ENCODE measurements around the gene NFX1.
"Not testable (repeated sequence)": the region's sequence is repeated elsewhere in the genome, so short reads cannot be mapped to it uniquely, and the experiment has no call there.

The NFX1 gene

GRCh38 chr9:33366979-33367480 is 76.7 kb downstream of the NFX1 start:
- no peak for DNase-seq

DNA sequence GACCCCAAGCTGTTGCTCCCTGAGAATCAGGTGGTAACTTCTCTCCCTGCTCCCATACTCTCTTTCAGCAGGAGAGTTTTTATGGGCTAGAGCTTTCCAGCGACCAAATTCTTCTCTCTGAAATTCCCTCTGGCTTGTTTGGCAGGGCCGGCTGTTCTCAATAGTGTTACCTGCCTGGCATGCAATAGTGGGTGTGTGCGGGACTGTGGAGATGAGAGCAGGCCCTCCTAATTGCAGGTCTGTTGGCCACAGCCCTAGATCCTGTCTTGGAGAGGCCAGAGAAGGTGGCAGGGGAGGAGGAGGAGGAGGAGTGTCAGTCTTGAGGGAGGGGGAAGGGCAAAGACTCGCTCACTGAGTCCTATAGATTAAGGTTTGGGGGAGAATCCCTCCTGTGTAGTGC is 82.6 kb downstream of the NFX1 start:
- no peak for DNase-seq

DNA sequence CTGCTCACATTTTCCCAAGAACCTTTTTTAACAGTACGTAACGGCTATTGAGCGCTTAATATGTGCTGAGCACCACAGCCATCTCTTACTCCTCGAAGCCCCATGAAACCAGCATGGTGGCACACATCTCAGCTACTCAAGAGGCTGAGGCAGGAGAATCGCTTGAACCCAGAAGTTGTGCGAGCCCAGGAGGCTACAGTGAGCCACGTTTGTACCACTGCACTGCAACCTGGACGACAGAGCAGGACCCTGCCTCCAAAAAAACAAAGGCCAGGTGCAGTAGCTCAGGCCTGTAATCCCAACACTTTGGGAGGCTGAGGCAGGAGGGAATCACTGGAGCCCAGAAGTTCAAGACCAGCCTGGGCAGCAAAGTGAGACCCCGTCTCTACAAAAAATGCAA is 83.9 kb downstream of the NFX1 start:
- no peak for DNase-seq

DNA sequence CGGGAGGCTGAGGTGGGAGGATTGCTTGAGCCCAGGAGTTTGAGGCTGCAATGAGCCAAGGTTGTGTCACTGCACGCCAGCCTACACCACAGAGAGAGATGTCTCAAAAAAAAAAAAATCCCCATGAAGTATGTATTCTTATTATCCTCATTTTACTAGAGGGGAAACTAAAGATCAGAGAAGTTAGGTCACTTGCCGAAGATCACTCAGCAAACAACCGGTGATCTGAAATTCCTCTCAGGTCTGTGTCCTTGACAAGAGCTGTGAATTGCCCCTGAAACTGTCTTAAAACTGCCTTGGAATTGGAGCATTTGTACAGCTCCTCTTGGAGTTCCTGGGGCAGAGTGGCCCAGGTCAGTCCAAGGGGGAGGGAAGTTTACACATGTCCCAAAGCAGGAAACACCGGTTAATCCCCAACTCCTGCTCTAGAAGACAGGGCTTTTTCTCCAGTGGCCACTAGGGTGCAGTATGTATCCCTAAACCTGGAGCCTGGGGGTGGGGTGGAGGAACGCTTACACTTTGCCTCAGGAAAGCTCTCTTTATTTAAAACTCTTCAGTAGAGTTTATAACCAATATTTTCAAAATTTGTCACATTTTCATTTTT is 84.4 kb downstream of the NFX1 start:
- peak; percentile 66 for DNase-seq

DNA sequence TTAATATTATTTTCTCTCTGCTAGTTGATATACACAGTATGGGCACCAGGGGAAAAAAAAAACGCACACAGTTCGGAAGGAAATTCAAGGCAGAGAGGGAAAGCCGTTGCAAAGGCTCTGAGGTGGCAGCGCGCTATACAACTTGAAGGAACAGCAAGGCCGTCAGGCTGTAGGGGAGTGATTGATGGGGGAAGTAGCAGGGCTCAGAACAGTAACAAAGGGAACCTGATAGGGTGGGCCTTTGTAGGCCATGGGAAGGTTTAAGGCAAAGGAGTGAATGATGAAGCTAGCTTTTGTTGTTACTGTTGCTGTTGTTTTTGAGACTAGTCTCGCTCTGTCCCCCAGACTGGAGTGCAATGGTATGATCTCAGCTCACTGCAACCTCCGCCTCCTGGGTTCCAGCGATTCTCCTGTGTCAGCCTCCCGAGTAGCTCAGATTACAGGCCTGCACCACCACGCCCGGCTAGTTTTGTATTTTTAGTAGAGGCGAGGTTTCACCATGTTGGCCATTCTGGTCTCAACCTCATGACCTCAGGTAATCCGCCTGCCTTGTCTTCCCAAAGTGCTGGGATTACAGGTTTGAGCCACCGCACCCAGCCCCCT is 85.0 kb downstream of the NFX1 start:
- no peak for DNase-seq

- no peak for DNase-seq
These were observed 85.6 kb downstream of the NFX1 start for GRCh38 chr9:33375841-33376321.

DNA sequence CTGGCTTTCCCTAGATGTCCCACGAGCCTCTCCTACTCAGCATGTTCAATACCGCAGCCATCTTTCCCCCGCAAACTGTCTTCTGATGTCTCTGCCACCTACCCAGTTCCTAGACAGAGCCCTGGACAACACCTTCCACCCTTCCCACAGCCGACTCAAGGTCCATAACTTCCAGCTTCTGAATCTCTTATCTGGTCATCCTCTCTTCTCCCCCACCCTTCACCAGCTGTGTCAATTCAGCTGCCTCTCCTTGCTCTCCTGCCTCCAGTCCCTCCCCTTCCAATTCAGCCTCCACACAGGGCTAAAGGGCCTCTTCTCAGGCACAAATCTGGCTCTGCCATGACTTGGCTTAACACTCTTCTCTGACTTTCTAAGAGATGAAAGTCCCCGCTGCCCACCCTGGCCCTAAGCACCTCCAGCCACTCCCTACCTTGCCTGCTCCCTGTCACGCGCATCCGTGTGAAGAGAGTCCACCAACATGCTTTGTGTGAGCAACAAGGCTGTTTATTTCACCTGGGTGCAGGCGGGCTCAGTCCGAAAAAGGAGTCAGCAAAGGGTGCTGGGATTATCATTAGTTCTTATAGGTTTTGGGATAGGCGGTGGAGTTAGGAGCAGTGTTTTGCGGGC is 86.9 kb downstream of the NFX1 start:
- DNase-seq, result no peak

DNA sequence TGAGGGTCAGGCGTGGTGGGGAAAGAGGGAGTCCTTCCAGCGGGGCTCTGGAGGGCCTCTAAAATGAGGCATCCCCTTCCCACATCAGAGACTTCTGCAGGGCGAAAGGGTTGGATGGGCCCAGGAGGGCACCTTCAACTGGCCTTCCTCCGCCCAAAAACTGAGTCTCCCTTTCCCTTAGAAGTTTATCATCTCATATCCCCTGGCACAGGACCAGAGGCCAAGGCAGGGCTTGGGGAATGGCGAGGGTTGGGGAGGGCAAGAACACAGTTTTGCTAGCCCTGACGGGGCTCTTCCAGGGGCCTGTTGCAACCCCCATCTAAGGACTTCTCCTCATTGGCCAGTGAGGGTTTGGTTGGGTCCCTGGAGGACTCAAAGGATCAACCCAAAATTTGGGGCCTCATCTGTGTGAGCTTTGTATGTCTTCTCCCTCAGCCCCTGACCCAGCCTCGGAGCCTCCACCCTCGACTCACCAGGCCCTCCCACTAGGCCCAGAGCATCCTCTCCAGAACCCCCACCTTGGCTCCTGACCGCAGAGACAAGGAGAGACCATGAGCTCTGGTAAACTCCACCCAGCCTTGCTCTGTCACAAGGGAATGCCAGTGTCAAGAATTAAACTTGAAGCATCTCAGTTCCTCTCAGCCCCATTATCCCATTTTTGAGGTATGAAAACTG is 87.9 kb downstream of the NFX1 start:
- no peak for DNase-seq

- DNase-seq, result no peak
These were observed 89.5 kb downstream of the NFX1 start for GRCh38 chr9:33379666-33380389.

DNA sequence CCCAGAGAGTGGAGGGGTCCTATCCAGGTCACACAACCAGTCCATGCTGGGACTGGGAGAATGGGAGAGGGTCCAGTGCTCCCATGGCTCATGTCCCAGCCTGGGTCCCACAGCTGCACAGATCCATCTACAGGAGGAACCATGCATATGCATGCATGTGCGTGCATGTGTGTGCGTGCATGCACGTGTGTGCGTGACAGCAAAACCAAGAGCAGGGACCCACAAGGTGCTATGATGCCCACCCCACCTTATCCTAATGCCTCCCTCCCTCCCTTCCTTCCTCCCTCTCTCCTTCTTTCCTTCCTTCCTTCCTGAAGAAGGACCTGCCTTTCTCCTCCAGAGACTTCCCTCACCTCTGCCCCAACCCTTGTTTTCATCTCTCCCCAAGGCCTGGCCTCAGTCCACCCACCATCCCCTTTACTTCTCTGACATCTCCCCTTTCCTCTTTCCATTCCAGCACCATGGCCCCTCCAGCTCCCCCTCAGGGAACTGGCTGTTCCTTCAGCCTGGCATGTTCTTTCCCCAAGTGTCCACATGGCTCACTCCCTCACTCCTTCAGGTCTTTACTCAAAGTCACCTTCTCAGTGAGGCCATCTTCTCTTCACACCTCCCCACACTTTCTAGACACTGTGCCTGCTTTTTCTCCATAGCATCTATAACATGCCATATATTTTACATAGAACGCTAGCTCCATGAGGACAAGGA is 90.2 kb downstream of the NFX1 start:
- no peak for DNase-seq

DNA sequence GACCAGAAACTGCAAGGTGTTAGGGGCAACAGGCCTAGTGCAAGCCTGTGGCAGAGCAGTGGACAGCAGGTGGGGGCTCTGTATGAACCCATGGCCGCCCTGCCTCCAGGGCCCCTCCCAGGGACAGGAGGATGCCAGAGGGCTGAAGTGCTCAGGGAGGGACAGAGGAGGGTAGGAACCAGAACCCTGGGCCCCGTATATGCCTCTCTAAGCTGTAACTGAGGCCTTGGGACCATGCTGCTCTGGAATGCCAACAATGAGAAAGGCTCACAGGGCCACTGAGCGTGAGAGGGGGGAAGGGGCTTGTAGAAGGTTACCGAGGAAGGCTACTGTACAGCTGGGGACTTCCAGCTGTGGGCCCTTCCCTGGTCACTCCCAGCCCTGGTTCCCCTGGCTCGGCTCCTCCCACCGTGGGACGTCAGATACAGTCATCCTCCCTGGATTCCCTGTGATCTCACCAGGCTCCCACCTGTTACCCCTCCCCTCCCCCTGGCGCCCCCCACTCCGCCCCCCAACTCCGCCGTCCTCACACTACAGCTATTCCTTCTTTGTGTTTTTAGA is 91.0 kb downstream of the NFX1 start:
- no peak for DNase-seq

DNA sequence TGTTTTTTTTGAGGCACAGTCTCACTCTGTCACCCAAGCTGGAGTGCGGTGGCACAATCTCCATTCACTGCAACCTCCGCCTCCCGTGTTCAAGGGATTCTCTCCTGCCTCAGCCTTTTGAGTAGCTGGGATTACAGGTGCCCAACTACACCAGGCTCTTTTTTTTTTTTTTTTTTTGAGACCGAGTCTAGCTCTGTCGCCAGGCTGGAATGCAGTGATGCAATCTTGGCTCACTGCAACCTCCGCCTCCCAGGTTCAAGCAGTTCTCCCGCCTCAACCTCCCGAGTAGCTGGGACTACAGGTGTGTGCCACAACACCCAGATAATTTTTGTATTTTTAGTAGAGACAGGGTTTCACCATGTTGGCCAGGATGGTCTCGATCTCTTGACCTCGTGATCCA is 92.1 kb downstream of the NFX1 start:
- not testable (repeated sequence) for DNase-seq

DNA sequence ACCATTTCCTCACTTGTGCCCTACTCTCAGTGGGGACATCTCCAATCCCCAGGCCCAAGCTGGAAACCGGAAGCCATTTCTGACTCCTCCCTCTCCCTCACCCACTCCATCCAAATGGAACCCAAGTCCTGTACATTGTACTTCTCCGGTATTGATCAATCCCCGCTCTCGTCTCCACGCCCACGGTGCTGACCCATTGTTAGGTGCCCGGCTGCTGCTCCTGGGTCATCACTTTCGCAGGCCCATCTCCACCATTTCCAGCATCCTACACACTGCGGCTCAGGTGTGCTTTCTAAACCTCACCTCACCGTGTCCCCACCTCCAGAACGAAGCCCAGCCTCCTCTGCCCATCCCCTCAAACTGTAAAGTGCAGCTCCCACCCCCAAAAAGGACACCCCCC is 93.1 kb downstream of the NFX1 start:
- DNase-seq, result not testable (repeated sequence)

- not testable (repeated sequence) for DNase-seq
These were observed 95.2 kb downstream of the NFX1 start for GRCh38 chr9:33385536-33385935.

- DNase-seq, result not testable (repeated sequence)
These were observed 95.8 kb downstream of the NFX1 start for GRCh38 chr9:33385979-33386640.

- not testable (repeated sequence) for DNase-seq
These were observed 96.3 kb downstream of the NFX1 start for GRCh38 chr9:33386641-33386996.

DNA sequence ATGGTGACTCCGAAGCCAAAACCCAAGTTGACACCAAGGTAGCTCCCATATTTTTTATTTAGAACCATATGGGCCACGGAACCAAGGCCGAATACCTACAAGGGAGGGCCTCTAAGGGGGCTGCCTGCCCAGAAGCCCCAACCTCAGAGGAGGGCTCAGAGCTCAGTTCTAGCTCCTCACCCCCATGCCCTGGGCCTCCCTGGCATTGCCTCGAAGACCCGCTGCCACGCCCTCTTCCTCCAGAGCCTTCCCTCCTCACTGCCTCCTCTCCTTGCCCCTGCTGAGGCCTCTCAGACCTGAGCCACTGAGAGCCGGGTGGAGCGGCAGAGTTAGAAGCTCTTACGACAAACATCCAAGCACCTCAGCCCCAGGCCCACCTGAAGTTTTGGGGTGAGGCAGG is 96.7 kb downstream of the NFX1 start:
- not testable (repeated sequence) for DNase-seq

- DNase-seq, result no peak
These were observed 98.0 kb downstream of the NFX1 start for GRCh38 chr9:33388110-33388994.

DNA sequence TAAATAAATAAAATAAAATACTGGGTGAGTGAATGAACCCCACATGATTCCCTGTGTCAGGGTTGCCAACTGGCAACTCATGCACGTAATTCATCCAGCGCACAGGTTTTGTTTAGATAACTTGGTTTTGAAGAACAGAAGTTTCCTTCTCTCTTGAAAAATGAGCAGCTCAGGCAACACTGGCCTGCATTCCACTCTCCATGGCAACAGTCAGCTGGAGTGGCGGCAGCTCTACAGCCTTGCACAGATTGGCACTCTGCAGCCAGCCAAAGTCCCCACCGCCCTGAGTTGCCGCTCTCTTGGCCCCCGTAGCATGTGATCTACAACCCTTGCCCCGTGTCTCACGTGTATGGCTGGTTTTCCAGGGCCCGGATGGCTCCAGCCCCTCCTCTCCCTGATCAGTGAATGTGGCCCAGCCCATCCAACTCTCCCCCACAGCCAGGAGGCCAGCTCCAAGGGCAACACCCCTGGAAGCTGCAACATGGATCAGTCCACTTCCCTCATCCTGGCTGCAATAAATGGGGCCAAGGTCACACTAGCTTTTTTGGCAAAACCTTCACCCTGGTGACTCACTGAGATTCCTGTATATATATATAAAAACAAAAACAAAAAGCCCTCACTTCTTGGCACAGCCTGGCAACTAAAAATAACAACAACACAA is 100.9 kb downstream of the NFX1 start:
- peak; percentile 73 for DNase-seq
